Hepatocyte (in vitro differentiated cells): Measurements from ENCODE around the gene CACNA2D1. TPM values are rescaled to one million over a fixed set of nuclear protein-coding genes. Genes with fewer than 3 reads are reported as not detected.

Experiments used
- DNase-seq: peaks from one replicate; pipeline ENCODE4 v3.0.0-alpha.2; 2016; ENCODE audit warnings: low spot score
- H2AFZ ChIP-seq: fragments of 200-600 bp; sonication (generic); 2 replicates; pipeline ENCODE4 v1.6.0; 2016; ENCODE audit warnings: antibody characterized with exemption, mild to moderate bottlenecking
- H3K27ac ChIP-seq: fragments of 200-600 bp; sonication (generic); 2 replicates; pipeline ENCODE4 v1.5.1; 2016; ENCODE audit warnings: mild to moderate bottlenecking
- H3K27me3 ChIP-seq: fragments of 200-600 bp; sonication (generic); 2 replicates; pipeline ENCODE4 v1.6.1; 2016
- H3K36me3 ChIP-seq: fragments of 200-600 bp; sonication (generic); replicated peaks from 2 replicates; pipeline ENCODE4 v1.5.1; 2016; ENCODE audit warnings: low read depth; ENCODE audit not compliant: insufficient read depth
- H3K4me1 ChIP-seq: fragments of 200-600 bp; sonication (generic); 2 replicates; pipeline ENCODE4 v1.5.1; 2016; ENCODE audit warnings: mild to moderate bottlenecking, moderate library complexity; ENCODE audit not compliant: insufficient read depth
- H3K4me2 ChIP-seq: fragments of 200-600 bp; sonication (generic); 2 replicates; pipeline ENCODE4 v1.6.0; 2016
- H3K4me3 ChIP-seq: fragments of 200-600 bp; sonication (generic); 2 replicates; pipeline ENCODE4 v1.5.1; 2016; ENCODE audit warnings: mild to moderate bottlenecking
- H3K79me2 ChIP-seq: fragments of 200-600 bp; sonication (generic); 2 replicates; pipeline ENCODE4 v1.6.0; 2017; ENCODE audit warnings: mild to moderate bottlenecking
- H3K9me2 ChIP-seq: fragments of 200-600 bp; sonication (generic); replicated peaks from 2 replicates; pipeline ENCODE4 v1.6.0; 2017; ENCODE audit warnings: mild to moderate bottlenecking; ENCODE audit not compliant: insufficient read depth
- H3K9me3 ChIP-seq: fragments of 200-600 bp; sonication (generic); 2 replicates; pipeline ENCODE4 v1.5.1; 2016; ENCODE audit warnings: low read depth, mild to moderate bottlenecking
- H4K20me1 ChIP-seq: fragments of 200-600 bp; sonication (generic); 2 replicates; pipeline ENCODE4 v1.6.0; 2016; ENCODE audit warnings: mild to moderate bottlenecking; ENCODE audit not compliant: insufficient read depth, poor library complexity, severe bottlenecking
- EZH2 ChIP-seq: fragments of 200-600 bp; sonication (generic); IDR thresholded peaks from 2 replicates; pipeline ENCODE4 v1.6.1; 2016; ENCODE audit warnings: antibody characterized with exemption, mild to moderate bottlenecking, borderline replicate concordance
- EZH2phosphoT487 ChIP-seq: fragments of 200-600 bp; sonication (generic); IDR thresholded peaks from one replicate; pipeline ENCODE4 v1.6.1; 2018; ENCODE audit warnings: antibody characterized with exemption, mild to moderate bottlenecking, low read depth, moderate library complexity; ENCODE audit not compliant: unreplicated experiment, severe bottlenecking
- WGBS: methylation state at CpG from one replicate; pipeline ENCODE4 v1.1.6; 2016; ENCODE audit warnings: low lambda C conversion rate; ENCODE audit errors: missing lambda C conversion rate; 5-methylcytosine and 5-hydroxymethylcytosine counted together
- polyA plus RNA-seq: library from polyadenylated mRNA; unstranded; fragments of >200 nt; fragmentation: Nextera tagmentation; extraction: Ambion mirVana; gene quantifications from 2 replicates; pipeline ENCODE4 v1.2.1, GENCODE V29; 2016
- total RNA-seq: library from RNA; depleted of rRNA; stranded (reverse); fragments of >200 nt; gene quantifications from 2 replicates; pipeline ENCODE4 v1.2.3, GENCODE V29; 2014
- TF ChIP-seq, protein P1 (sequence below): fragments of 200-600 bp; sonication (generic); IDR thresholded peaks from 2 replicates; pipeline ENCODE4 v1.5.1; 2016; ENCODE audit warnings: antibody characterized with exemption, mild to moderate bottlenecking; ENCODE audit not compliant: poor library complexity

The CACNA2D1 gene
- total and polyA plus RNA-seq, 2 experiments from 2014 or later, result 3.1 to 18.9 TPM

DNA sequence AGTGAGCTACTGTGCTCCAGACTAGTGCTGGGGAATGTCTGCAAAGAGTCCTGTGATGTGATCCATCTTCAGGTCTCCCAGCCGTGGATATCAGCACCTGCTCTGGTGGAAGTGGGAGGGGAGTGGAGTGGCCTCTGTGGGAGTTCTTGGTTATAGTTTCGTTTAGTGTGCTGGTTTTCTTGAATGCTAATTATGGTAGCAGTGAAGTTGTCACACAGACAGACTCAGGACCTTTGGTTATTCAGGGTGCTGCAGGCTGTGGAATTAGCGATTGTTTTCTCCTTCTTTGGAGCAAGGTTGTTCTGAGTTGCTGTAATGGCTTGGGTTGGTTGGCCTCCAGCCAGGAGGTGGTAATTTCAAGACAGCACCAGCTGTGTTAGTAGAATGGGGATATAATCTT, 541.0 kb downstream of the CACNA2D1 start:
- H3K9me3 ChIP-seq, result no peaks in the 10 kb centered on the region
- no peaks in the 10 kb centered on the region for H3K36me3 ChIP-seq
- H3K4me1 ChIP-seq, result no peaks in the 10 kb centered on the region
- no peak overlapping the region for H3K4me3 ChIP-seq
- H3K4me2 ChIP-seq, result no peak overlapping the region
- H2AFZ ChIP-seq, result no peak overlapping the region
- no peak for TF ChIP-seq EZH2phosphoT487
- TF ChIP-seq, protein P1, sequence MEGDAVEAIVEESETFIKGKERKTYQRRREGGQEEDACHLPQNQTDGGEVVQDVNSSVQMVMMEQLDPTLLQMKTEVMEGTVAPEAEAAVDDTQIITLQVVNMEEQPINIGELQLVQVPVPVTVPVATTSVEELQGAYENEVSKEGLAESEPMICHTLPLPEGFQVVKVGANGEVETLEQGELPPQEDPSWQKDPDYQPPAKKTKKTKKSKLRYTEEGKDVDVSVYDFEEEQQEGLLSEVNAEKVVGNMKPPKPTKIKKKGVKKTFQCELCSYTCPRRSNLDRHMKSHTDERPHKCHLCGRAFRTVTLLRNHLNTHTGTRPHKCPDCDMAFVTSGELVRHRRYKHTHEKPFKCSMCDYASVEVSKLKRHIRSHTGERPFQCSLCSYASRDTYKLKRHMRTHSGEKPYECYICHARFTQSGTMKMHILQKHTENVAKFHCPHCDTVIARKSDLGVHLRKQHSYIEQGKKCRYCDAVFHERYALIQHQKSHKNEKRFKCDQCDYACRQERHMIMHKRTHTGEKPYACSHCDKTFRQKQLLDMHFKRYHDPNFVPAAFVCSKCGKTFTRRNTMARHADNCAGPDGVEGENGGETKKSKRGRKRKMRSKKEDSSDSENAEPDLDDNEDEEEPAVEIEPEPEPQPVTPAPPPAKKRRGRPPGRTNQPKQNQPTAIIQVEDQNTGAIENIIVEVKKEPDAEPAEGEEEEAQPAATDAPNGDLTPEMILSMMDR, result no peak
- TF ChIP-seq EZH2, result no peak
- no peaks in the 10 kb centered on the region for H3K79me2 ChIP-seq
- 92% methylated on average over 3 of the region's 3 CpGs for WGBS
- H3K9me2 ChIP-seq, result no peaks in the 10 kb centered on the region
- H3K27me3 ChIP-seq, result no peaks in the 10 kb centered on the region
- no peak for DNase-seq
- no peaks in the 10 kb centered on the region for H4K20me1 ChIP-seq
- H3K27ac ChIP-seq, result no peak overlapping the region
